Astrocyte (in vitro differentiated cells and primary cell): ENCODE results near the gene KRTAP12-2.

Experiments used
- EZH2 ChIP-seq: IDR thresholded peaks from 2 replicates; pipeline ENCODE4 v1.6.1; 2012; ENCODE audit warnings: mild to moderate bottlenecking, low read length, inconsistent platforms; ENCODE audit not compliant: insufficient read depth
- TF ChIP-seq, protein P1 (sequence below): IDR thresholded peaks from 2 replicates; pipeline ENCODE4 v1.5.1; 2011; ENCODE audit warnings: low read depth, mild to moderate bottlenecking, inconsistent platforms, low read length, moderate library complexity; ENCODE audit not compliant: insufficient read depth

DNA sequence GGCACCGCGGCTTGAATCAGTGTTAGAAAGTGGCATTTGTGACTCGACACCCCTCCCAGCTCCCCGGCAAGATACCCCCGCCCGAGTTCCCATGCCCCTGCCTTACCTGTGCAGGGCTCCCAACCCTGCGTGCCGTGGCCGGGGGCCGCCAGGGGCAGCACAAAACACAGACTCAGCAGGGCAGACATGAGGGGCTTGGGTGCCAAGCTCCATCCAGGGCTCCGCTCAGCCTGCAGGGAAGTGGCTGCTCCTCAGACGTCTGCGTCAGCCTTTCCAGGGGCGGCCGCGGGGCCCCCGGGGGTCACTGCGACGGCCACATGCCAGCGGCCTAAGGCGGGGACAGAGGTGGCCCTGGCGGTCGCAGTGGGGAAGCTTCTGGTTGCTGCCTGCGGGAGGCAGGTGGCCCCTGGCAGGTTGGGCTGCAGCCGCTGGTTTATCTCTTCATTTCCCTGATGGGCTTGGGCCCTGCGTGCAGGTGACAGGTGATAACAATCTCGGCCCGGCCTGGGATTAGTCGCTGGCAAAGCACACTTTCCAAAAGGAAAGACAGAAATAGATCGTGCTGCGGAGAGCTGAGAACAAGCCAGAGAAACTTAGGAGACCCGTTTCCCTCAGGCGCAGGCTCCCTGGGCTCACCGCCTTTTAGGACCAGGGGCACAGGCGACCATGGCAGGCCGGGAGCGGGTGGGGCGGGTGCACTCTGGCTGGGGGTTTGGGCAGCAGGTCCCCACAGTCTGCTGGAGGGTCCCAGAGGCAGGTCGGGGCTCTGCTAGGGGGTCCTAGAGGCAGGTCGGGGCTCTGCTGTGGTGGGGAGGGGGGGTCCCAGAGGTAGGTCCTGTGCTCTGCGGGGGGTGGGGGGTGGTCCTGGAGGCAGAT lies 44.8 kb upstream of the KRTAP12-2 start, which contains the start of gene TSPEAR:
- TF ChIP-seq, protein P1, sequence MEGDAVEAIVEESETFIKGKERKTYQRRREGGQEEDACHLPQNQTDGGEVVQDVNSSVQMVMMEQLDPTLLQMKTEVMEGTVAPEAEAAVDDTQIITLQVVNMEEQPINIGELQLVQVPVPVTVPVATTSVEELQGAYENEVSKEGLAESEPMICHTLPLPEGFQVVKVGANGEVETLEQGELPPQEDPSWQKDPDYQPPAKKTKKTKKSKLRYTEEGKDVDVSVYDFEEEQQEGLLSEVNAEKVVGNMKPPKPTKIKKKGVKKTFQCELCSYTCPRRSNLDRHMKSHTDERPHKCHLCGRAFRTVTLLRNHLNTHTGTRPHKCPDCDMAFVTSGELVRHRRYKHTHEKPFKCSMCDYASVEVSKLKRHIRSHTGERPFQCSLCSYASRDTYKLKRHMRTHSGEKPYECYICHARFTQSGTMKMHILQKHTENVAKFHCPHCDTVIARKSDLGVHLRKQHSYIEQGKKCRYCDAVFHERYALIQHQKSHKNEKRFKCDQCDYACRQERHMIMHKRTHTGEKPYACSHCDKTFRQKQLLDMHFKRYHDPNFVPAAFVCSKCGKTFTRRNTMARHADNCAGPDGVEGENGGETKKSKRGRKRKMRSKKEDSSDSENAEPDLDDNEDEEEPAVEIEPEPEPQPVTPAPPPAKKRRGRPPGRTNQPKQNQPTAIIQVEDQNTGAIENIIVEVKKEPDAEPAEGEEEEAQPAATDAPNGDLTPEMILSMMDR: no peak
- peak; percentile 22 for TF ChIP-seq EZH2
